Measurements from ENCODE around the gene BCAR3.

DNA sequence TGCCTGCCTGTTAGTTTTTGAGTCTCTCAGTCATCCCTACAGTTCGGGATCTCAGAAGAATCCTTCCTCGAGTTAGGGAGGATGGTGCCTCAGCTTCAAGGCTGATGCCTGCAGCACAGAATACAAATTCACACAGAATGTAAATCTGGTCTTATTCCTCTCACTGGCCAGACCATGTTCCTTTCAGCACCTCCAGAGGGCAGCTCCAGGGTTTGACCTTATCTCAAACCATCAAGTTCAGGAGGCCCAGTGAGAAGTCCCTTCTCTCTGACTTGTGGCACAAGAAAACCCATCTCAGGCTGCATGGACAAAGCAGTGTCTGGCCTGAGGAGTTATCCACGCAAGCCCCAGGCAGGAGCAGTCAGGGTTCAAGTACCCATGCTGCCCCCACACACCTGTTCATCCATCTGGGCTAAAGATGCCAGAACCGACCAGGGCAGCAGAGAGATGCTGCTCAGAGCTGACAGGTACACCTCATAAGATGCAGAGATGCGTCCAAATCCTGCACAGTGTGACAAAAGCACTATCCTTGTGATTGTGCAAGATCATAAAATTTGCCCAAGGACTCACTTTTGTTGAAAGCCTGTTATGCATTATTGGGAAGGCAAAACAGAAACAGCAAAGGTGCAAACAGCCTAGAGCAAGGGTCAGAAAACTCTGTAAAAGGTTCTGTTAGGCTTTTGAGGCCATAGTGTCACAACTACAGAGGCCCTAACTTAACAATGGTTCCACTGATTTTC is 49.8 kb downstream of the BCAR3 start:
- TF ChIP-seq, protein P1, sequence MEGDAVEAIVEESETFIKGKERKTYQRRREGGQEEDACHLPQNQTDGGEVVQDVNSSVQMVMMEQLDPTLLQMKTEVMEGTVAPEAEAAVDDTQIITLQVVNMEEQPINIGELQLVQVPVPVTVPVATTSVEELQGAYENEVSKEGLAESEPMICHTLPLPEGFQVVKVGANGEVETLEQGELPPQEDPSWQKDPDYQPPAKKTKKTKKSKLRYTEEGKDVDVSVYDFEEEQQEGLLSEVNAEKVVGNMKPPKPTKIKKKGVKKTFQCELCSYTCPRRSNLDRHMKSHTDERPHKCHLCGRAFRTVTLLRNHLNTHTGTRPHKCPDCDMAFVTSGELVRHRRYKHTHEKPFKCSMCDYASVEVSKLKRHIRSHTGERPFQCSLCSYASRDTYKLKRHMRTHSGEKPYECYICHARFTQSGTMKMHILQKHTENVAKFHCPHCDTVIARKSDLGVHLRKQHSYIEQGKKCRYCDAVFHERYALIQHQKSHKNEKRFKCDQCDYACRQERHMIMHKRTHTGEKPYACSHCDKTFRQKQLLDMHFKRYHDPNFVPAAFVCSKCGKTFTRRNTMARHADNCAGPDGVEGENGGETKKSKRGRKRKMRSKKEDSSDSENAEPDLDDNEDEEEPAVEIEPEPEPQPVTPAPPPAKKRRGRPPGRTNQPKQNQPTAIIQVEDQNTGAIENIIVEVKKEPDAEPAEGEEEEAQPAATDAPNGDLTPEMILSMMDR (conservative IDR thresholded peaks at IDR 0.05; ENCODE audit: low read depth, low read length): 0 out of 2 replicates have a peak, but pooled peaks have one; percentile 14
- TF ChIP-seq CEBPB (IDR thresholded peaks at IDR 0.05; ENCODE audit: low read depth, low read length) (peak; percentile 54), POLR2A (IDR thresholded peaks at IDR 0.05; ENCODE audit: low read depth, low read length) (no peak)
- TF ChIP-seq, protein P2, sequence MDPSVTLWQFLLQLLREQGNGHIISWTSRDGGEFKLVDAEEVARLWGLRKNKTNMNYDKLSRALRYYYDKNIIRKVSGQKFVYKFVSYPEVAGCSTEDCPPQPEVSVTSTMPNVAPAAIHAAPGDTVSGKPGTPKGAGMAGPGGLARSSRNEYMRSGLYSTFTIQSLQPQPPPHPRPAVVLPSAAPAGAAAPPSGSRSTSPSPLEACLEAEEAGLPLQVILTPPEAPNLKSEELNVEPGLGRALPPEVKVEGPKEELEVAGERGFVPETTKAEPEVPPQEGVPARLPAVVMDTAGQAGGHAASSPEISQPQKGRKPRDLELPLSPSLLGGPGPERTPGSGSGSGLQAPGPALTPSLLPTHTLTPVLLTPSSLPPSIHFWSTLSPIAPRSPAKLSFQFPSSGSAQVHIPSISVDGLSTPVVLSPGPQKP (IDR thresholded peaks at IDR 0.05; ENCODE audit: borderline replicate concordance, low read depth, low read length): no peak

Measured in IMR-90 (cell line).